ENCODE data around the gene OGFRL1.

GRCh38 chr6:71268735-71269437 is 19.7 kb upstream of the OGFRL1 start:
- TF ChIP-seq NBN (IDR thresholded peaks at IDR 0.05; ENCODE audit: low read depth) (no peak), GABPB1 (CRISPR knock-in tag; IDR thresholded peaks at IDR 0.05) (no peak), ATF3 (IDR thresholded peaks at IDR 0.05) (no peak), ATF3 (CRISPR knock-in tag; conservative IDR thresholded peaks at IDR 0.05) (no peak), MXI1 (IDR thresholded peaks at IDR 0.05; ENCODE audit: low read depth, low read length) (no peak), MYNN (IDR thresholded peaks at IDR 0.05) (no peak), MYNN (CRISPR knock-in tag; IDR thresholded peaks at IDR 0.05) (no peak), POLR2AphosphoS5 (IDR thresholded peaks at IDR 0.05; ENCODE audit: control insufficient read depth, insufficient read depth, low read depth, low read length) (no peak), MCM3 (IDR thresholded peaks at IDR 0.05) (no peak)
- TF ChIP-seq, protein P1, sequence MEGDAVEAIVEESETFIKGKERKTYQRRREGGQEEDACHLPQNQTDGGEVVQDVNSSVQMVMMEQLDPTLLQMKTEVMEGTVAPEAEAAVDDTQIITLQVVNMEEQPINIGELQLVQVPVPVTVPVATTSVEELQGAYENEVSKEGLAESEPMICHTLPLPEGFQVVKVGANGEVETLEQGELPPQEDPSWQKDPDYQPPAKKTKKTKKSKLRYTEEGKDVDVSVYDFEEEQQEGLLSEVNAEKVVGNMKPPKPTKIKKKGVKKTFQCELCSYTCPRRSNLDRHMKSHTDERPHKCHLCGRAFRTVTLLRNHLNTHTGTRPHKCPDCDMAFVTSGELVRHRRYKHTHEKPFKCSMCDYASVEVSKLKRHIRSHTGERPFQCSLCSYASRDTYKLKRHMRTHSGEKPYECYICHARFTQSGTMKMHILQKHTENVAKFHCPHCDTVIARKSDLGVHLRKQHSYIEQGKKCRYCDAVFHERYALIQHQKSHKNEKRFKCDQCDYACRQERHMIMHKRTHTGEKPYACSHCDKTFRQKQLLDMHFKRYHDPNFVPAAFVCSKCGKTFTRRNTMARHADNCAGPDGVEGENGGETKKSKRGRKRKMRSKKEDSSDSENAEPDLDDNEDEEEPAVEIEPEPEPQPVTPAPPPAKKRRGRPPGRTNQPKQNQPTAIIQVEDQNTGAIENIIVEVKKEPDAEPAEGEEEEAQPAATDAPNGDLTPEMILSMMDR (IDR thresholded peaks at IDR 0.05 in 2 of 3, conservative IDR thresholded peaks at IDR 0.05 in 1 of 3; ENCODE audit: insufficient read depth in 2 of 3, low read depth in 1 of 3, low read length in 3 of 3) = no peak
